PC-3 (cell line): Measurements from ENCODE around the gene ILKAP. TPM values are rescaled to one million over a fixed set of nuclear protein-coding genes. Genes with fewer than 3 reads are reported as not detected.

Source experiments
- ATAC-seq: fragments of 200-7000 bp; cut with Tn5 transposase; 2 replicates; pipeline ENCODE4 v1.9.1; 2020; ENCODE audit warnings: mild to moderate bottlenecking, moderate library complexity
- BruUV-seq: library from RNA; stranded (reverse); fragments of 400-500 nt; replicated peaks from 2 replicates; lab custom pipeline; 2021; lab: Mats Ljungman, UMichigan
- CTCF ChIA-PET: fragments of 300-600 bp; sonication (Branson Sonifier 250); formaldehyde crosslinking; loops from one replicate; lab custom pipeline; 2022; ENCODE audit warnings: antibody characterized with exemption; lab: Charles Lee
- POLR2A ChIA-PET: fragments of 300-600 bp; sonication (Branson Sonifier 250); formaldehyde crosslinking; loops from one replicate; lab custom pipeline; 2022; ENCODE audit warnings: antibody characterized with exemption; ENCODE audit not compliant: unreplicated experiment; lab: Charles Lee
- DNase-seq: peaks from one replicate; pipeline ENCODE4 v3.0.0-alpha.2; 2015
- H2AFZ ChIP-seq: fragments of 300-600 bp; sonication (generic); 2 replicates; pipeline ENCODE4 v1.6.0; 2016; ENCODE audit warnings: antibody characterized with exemption, low read length
- H3F3A ChIP-seq: fragments of 300-600 bp; sonication (generic); one replicate; pipeline ENCODE4 v1.6.0; 2017; ENCODE audit warnings: antibody characterized with exemption, low read length, control low read depth, mild to moderate bottlenecking; ENCODE audit not compliant: unreplicated experiment
- H3K27ac ChIP-seq: fragments of 300-600 bp; sonication (generic); 2 replicates; pipeline ENCODE4 v1.5.1; 2016; ENCODE audit warnings: mild to moderate bottlenecking, low read length
- H3K27me3 ChIP-seq: fragments of 300-600 bp; sonication (generic); 2 replicates; pipeline ENCODE4 v1.6.1; 2016; ENCODE audit warnings: low read length, mixed read lengths
- H3K36me3 ChIP-seq: fragments of 300-600 bp; sonication (generic); 2 replicates; pipeline ENCODE4 v1.6.1; 2016; ENCODE audit warnings: low read depth, mixed run types, low read length, mixed read lengths
- H3K4me1 ChIP-seq: fragments of 300-600 bp; sonication (generic); 2 replicates; pipeline ENCODE4 v1.5.1; 2016; ENCODE audit warnings: low read length; ENCODE audit not compliant: insufficient read depth
- H3K4me2 ChIP-seq: fragments of 300-600 bp; sonication (generic); 2 replicates; pipeline ENCODE4 v1.6.0; 2016; ENCODE audit warnings: low read length
- H3K4me3 ChIP-seq: fragments of 300-600 bp; sonication (generic); 2 replicates; pipeline ENCODE4 v1.5.1; 2016; ENCODE audit warnings: mild to moderate bottlenecking, low read length, mixed read lengths
- H3K79me2 ChIP-seq: fragments of 300-600 bp; sonication (generic); 2 replicates; pipeline ENCODE4 v1.6.1; 2017; ENCODE audit warnings: low read length, mixed read lengths
- H3K9ac ChIP-seq: fragments of 300-600 bp; sonication (generic); 2 replicates; pipeline ENCODE4 v1.6.0; 2016; ENCODE audit warnings: mild to moderate bottlenecking, low read length
- H3K9me2 ChIP-seq: fragments of 300-600 bp; sonication (generic); replicated peaks from 2 replicates; pipeline ENCODE4 v1.6.1; 2016; ENCODE audit warnings: mixed run types, low read length, mixed read lengths
- H3K9me3 ChIP-seq: fragments of 300-600 bp; sonication (generic); 2 replicates; pipeline ENCODE4 v1.6.1; 2016; ENCODE audit warnings: low read length, mixed read lengths
- H4K20me1 ChIP-seq: fragments of 300-600 bp; sonication (generic); 2 replicates; pipeline ENCODE4 v1.6.1; 2016; ENCODE audit warnings: low read length, mixed read lengths
- EZH2 ChIP-seq: fragments of 300-600 bp; sonication (generic); IDR thresholded peaks from one replicate; pipeline ENCODE4 v1.6.1; 2017; ENCODE audit warnings: antibody characterized with exemption, mild to moderate bottlenecking, low read length; ENCODE audit not compliant: unreplicated experiment
- EZH2phosphoT487 ChIP-seq: fragments of 300-600 bp; sonication (generic); IDR thresholded peaks from 2 replicates; pipeline ENCODE4 v1.6.1; 2018; ENCODE audit warnings: mild to moderate bottlenecking, antibody characterized with exemption, low read length, borderline replicate concordance
- intact Hi-C: fragments of 100-400 bp; cut with micrococcal nuclease; formaldehyde crosslinking; loops from 2 replicates; pipeline ENCODE4 v1.9.0; 2023
- total RNA-seq: library from RNA; depleted of rRNA; stranded (reverse); fragments of >200 nt; gene quantifications from 2 replicates; pipeline ENCODE4 v1.2.3, GENCODE V29; 2014
- TF ChIP-seq, protein P1 (sequence below): fragments of 300-600 bp; sonication (generic); conservative IDR thresholded peaks from 2 replicates; pipeline ENCODE4 v1.5.1; 2017; ENCODE audit warnings: antibody characterized with exemption, low read depth, mild to moderate bottlenecking, low read length

The ILKAP gene
- total RNA-seq, 1 experiment from 2014 or later = 30.7 TPM

DNA sequence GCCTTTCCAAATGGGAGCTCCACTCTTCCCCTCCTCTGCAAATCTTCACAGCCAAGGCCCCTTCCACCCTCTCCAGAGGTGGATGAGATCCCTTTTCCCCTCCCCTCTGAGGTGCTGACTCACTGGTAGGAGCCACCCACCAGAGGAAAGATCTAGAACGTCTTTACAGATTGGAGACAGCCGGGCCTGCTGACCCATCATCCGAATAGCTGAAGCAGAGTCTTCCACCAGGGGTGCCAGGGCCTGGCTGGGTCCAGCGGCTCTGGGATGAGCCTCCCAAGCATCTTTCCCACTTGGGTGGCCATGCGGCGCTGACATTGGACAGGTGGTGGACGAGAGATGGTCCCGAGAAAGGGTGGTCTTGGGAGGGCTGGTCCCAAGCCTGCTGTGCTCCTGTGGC lies 35.7 kb downstream of the ILKAP start:
- no peak overlapping the region for H3K4me3 ChIP-seq
- H2AFZ ChIP-seq = no peak overlapping the region
- no peaks in the 10 kb centered on the region for H3F3A ChIP-seq
- H3K9me2 ChIP-seq = no peaks in the 10 kb centered on the region
- no TSS peak for BruUV-seq
- no peaks in the 10 kb centered on the region for H4K20me1 ChIP-seq
- TF ChIP-seq, protein P1, sequence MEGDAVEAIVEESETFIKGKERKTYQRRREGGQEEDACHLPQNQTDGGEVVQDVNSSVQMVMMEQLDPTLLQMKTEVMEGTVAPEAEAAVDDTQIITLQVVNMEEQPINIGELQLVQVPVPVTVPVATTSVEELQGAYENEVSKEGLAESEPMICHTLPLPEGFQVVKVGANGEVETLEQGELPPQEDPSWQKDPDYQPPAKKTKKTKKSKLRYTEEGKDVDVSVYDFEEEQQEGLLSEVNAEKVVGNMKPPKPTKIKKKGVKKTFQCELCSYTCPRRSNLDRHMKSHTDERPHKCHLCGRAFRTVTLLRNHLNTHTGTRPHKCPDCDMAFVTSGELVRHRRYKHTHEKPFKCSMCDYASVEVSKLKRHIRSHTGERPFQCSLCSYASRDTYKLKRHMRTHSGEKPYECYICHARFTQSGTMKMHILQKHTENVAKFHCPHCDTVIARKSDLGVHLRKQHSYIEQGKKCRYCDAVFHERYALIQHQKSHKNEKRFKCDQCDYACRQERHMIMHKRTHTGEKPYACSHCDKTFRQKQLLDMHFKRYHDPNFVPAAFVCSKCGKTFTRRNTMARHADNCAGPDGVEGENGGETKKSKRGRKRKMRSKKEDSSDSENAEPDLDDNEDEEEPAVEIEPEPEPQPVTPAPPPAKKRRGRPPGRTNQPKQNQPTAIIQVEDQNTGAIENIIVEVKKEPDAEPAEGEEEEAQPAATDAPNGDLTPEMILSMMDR = no peak
- TF ChIP-seq EZH2phosphoT487 = no peak
- TF ChIP-seq EZH2 = no peak
- H3K27me3 ChIP-seq = no peaks in the 10 kb centered on the region
- H3K4me2 ChIP-seq = no peak overlapping the region
- POLR2A ChIA-PET = no interaction called here
- peaks cover 6% of the 10 kb centered on the region; the same call in 1 of the 2 replicates for H3K36me3 ChIP-seq
- no peak for DNase-seq
- H3K9me3 ChIP-seq = no peaks in the 10 kb centered on the region
- intact Hi-C loops = no loop called here
- H3K4me1 ChIP-seq = peaks cover 25% of the 10 kb centered on the region
- no peak overlapping the region for H3K9ac ChIP-seq
- CTCF ChIA-PET = no interaction called here
- ATAC-seq = no peak
- H3K27ac ChIP-seq = no peak overlapping the region
- H3K79me2 ChIP-seq = no peaks in the 10 kb centered on the region

DNA sequence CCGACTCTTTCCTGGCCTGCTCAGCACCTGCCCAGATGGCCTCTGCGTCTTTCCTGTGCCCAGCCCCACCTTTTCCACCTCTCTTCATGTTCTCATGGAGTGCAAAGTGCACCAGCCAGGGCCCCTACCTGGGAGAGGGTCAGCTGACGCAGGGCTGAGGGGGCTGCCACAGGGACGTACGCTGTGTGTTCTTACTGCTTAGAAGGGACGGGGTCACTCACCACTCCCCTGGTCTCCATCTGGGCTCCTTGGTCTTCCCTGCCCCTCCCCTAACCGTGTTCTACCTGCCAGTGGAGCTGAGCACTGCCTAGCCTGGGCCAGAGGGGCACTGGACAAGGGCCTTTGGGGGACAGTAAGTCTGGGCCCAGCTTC lies 36.2 kb downstream of the ILKAP start:
- Histone ChIP-seq H3K9ac (no peak overlapping the region), H4K20me1 (no peaks in the 10 kb centered on the region), H3K36me3 (peaks cover 6% of the 10 kb centered on the region; the same call in 1 of the 2 replicates), H3K4me3 (no peak overlapping the region), H3F3A (no peaks in the 10 kb centered on the region), H3K4me1 (peaks cover 25% of the 10 kb centered on the region), H3K79me2 (no peaks in the 10 kb centered on the region), H3K27ac (no peak overlapping the region), H3K4me2 (no peak overlapping the region), H3K9me2 (no peaks in the 10 kb centered on the region), H3K27me3 (no peaks in the 10 kb centered on the region), H3K9me3 (no peaks in the 10 kb centered on the region), H2AFZ (no peak overlapping the region)
- intact Hi-C loops = no loop called here
- no peak for TF ChIP-seq EZH2
- TF ChIP-seq, protein P1 = no peak
- no peak for TF ChIP-seq EZH2phosphoT487
- DNase-seq (no peak), ATAC-seq (no peak)
- BruUV-seq = no TSS peak
- ChIA-PET CTCF (no interaction called here), POLR2A (no interaction called here)

DNA sequence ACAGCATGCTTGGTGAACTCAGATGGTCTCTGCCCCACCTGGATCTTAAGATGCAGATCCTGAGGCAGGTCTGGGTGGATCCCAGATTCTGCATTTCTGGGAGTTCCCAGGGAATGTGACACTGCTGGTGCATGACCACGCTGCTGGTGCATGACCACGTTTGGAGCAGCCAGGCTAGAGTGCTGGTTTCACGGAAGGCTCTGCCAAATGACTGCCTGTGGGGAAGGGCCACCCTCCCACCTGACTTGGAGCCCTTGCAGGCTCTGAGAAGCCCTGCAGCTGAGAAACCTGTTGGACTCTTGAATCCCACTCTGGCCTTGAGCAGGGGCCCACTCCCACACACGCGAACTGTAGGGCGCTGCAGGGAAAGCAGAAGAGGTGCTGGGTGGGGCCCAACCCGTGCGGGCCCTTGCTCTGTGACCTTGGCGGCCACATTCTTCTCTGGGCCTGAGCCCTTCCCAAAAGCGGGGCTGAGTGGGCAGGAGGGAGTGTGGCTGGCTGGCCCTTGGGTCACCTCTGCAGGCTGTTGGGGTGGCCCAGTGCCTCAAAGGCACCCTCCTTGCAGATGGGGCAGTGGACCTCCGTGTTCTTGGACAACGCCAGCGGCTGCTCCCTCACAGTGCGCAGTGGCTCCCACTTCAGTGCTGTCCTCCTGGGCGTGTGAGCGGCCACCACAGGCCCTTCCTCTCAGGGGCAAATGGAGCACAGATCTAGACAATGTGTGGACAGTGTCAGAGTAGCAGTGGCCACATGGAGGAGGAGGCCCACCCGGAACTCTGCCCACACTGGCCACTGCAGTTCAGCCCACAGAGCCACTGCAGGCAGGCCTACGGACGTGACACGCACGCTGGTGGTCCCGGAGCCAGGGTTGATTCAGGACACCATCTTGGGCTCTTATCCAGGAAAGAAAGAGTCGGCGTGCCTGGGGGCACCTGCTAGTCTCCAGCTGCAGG lies 36.8 kb downstream of the ILKAP start:
- no peak for ATAC-seq
- H3K27me3 ChIP-seq = no peaks in the 10 kb centered on the region
- BruUV-seq = no TSS peak
- TF ChIP-seq EZH2phosphoT487 = no peak
- H3K9me2 ChIP-seq = no peaks in the 10 kb centered on the region
- no peaks in the 10 kb centered on the region for H3K79me2 ChIP-seq
- no peaks in the 10 kb centered on the region for H4K20me1 ChIP-seq
- H3K4me2 ChIP-seq = no peak overlapping the region
- no peak overlapping the region for H2AFZ ChIP-seq
- no peak overlapping the region for H3K9ac ChIP-seq
- H3K27ac ChIP-seq = no peak overlapping the region
- intact Hi-C loops = no loop called here
- no peaks in the 10 kb centered on the region for H3F3A ChIP-seq
- no peak overlapping the region for H3K4me3 ChIP-seq
- H3K36me3 ChIP-seq = peaks cover 6% of the 10 kb centered on the region; the same call in 1 of the 2 replicates
- H3K4me1 ChIP-seq = peaks cover 25% of the 10 kb centered on the region
- DNase-seq = no peak
- POLR2A ChIA-PET = no interaction called here
- CTCF ChIA-PET = no interaction called here
- no peaks in the 10 kb centered on the region for H3K9me3 ChIP-seq
